ENCODE results near the gene MYBPC3. TPM values are rescaled to one million over a fixed set of nuclear protein-coding genes. Genes with fewer than 3 reads are reported as not detected.

Gene MYBPC3
- total RNA-seq, 4 donors from 2014 or later: 0.06 to 0.17 TPM; not detected in 2

- no peak for TF ChIP-seq CTCF (IDR thresholded peaks at IDR 0.05)
- TF ChIP-seq EP300 (IDR thresholded peaks at IDR 0.05): no peak
- no peak for DNase-seq (ENCODE audit: extremely low spot score)
- H3K4me1 ChIP-seq: peaks cover 0 to 4% (median 0%) of the 10 kb centered on the region in 4 donors
- no peak overlapping the region for H3K4me3 ChIP-seq
- no peak overlapping the region for H3K27ac ChIP-seq (replicated peaks in 1 of 4)
- intact Hi-C loops (cut with DNase I): no loop called here
- H3K27me3 ChIP-seq: no peaks in the 10 kb centered on the region
- peaks cover 0 to 90% (median 0%) of the 10 kb centered on the region in 4 donors for H3K36me3 ChIP-seq
- H3K9me3 ChIP-seq: no peaks in the 10 kb centered on the region
- 91% methylated on average over 18 of the region's 24 CpGs for WGBS
These were observed 10.3 kb downstream of the MYBPC3 start for GRCh38 chr11:47342036-47342803.

- H3K4me3 ChIP-seq: no peak overlapping the region
- intact Hi-C loops (cut with DNase I): no loop called here
- peaks cover 0 to 90% (median 0%) of the 10 kb centered on the region in 4 donors for H3K36me3 ChIP-seq
- no peak for TF ChIP-seq CTCF (IDR thresholded peaks at IDR 0.05)
- no peak for TF ChIP-seq EP300 (IDR thresholded peaks at IDR 0.05)
- no peak for TF ChIP-seq POLR2AphosphoS5 (IDR thresholded peaks at IDR 0.05)
- no peak for TF ChIP-seq POLR2A (IDR thresholded peaks at IDR 0.05; ENCODE audit: low read depth)
- no peaks in the 10 kb centered on the region for H3K27me3 ChIP-seq
- H3K4me1 ChIP-seq: peaks cover 0 to under 1% (median 0%) of the 10 kb centered on the region in 4 donors
- no peak overlapping the region for H3K27ac ChIP-seq (replicated peaks in 1 of 4)
- no peaks in the 10 kb centered on the region for H3K9me3 ChIP-seq
- WGBS: 58% methylated on average over 13 of the region's 18 CpGs
- DNase-seq (ENCODE audit: extremely low spot score): no peak
These were observed 11.3 kb downstream of the MYBPC3 start for GRCh38 chr11:47340980-47341775.

- no peaks in the 10 kb centered on the region for H3K9me3 ChIP-seq
- H3K4me3 ChIP-seq: no peak overlapping the region
- H3K27ac ChIP-seq (replicated peaks in 1 of 4): no peak overlapping the region
- H3K27me3 ChIP-seq: no peaks in the 10 kb centered on the region
- 85% methylated on average over 9 of the region's 9 CpGs for WGBS
- DNase-seq (ENCODE audit: extremely low spot score): no peak
- H3K4me1 ChIP-seq: no peaks in the 10 kb centered on the region
- intact Hi-C loops (cut with DNase I): no loop called here
- no peak for TF ChIP-seq POLR2A (IDR thresholded peaks at IDR 0.05; ENCODE audit: low read depth)
- TF ChIP-seq CTCF (IDR thresholded peaks at IDR 0.05): no peak
- no peak for TF ChIP-seq EP300 (IDR thresholded peaks at IDR 0.05)
- TF ChIP-seq POLR2AphosphoS5 (IDR thresholded peaks at IDR 0.05): no peak
- H3K36me3 ChIP-seq: peaks cover 0 to 90% (median 0%) of the 10 kb centered on the region in 4 donors
These were observed 12.5 kb downstream of the MYBPC3 start for GRCh38 chr11:47340010-47340409.

- Histone ChIP-seq H3K27ac (replicated peaks in 1 of 4) (no peak overlapping the region), H3K4me1 (no peaks in the 10 kb centered on the region), H3K4me3 (no peak overlapping the region), H3K36me3 (peaks cover 0 to 92% (median 0%) of the 10 kb centered on the region in 4 donors), H3K27me3 (no peaks in the 10 kb centered on the region), H3K9me3 (no peaks in the 10 kb centered on the region)
- intact Hi-C loops (cut with DNase I): no loop called here
- TF ChIP-seq POLR2A (IDR thresholded peaks at IDR 0.05; ENCODE audit: low read depth) (no peak), POLR2AphosphoS5 (IDR thresholded peaks at IDR 0.05) (no peak), EP300 (IDR thresholded peaks at IDR 0.05) (no peak), CTCF (IDR thresholded peaks at IDR 0.05) (no peak)
- 98% methylated on average over 21 of the region's 27 CpGs for WGBS
- DNase-seq (ENCODE audit: extremely low spot score): no peak
These were observed 13.9 kb downstream of the MYBPC3 start for GRCh38 chr11:47338396-47339241.
